ENCODE measurements around the gene PLTP. TPM values are rescaled to one million over a fixed set of nuclear protein-coding genes. Genes with fewer than 3 reads are reported as not detected.

The PLTP gene
- polyA plus RNA-seq, 3 donors, result 113 to 308 (median 276) TPM

DNA sequence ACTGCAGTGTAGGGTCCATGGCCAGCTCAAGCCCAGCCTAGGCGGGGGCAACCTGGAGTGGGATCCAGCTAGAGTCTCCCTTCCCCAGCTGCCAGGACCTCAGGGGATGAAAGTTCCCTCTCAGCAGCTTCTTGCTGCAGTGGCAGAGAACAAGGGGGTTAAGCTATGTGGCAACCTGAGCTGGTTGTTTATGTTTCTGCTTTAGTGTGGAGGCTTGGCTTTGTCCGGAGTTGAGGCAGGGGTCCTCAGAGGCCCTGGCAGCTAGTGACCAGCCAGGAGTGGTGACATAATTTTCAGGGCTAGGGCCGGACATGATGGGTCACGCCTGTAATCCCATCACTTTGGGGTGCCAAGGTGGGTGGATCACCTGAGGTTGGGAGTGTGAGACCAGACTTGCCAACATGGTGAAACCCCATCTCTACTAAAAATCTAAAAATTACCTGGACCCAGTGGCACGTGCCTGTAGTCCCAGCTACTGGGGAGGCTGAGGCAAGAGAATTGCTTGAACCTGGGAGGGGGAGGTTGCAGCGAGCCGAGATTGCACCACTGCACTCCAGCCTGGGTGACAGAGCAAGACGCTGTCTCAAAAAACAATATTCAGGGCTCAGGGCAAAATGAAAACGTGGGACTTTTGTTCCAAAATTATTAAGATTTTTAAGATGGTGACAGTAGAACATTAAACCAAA is 14.0 kb upstream of the PLTP start:
- H3K27ac ChIP-seq (ENCODE audit: low read depth, low read length), result no peak overlapping the region
- WGBS, 3 donors, result 59 to 70% (median 63%) methylated on average over 9 of the region's 9 CpGs

GRCh38 chr20:45924391-45925261 is 12.7 kb upstream of the PLTP start:
- WGBS, 3 donors, result 44 to 61% (median 44%) methylated on average over 21 of the region's 21 CpGs
- no peak overlapping the region for H3K27ac ChIP-seq (ENCODE audit: low read depth, low read length)

DNA sequence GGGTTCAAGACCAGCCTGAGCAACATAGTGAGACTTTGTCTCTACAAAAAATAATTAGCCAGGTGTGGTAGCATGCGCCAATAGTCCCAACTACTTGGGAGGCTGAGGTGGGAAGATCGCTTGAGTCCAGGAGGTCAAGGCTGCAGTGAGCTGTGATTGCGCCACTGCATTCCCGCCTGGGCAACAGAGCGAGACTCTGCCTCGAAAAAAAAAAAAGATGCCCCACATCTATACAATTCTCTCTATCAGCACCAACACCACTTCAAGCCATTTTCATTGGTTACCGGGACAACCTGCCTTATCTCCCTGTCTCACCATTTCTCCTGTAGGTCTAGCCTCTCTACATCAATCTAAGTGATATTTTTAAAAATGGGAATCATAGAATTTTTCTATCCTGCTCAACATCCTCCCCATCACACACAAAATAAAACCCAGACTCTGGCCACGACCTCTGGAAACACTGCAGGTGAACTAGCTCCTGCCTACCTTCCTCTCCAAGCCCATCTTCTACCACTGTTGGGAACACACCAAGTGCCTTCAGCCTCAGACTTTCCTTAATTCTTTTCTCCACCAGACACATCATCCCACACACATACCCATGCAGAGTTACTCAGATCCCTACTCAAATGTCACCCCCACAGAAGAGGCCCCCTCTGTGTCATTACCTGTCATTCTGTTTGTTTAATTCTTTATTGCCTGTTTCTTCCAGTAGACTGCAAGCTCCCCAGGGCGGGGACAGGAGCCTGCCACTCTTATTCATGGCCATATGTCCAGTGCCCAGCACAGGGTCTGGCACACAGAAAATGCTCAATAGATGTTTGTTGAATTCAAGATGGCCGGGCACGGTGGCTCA is 9.6 kb upstream of the PLTP start:
- 72 to 89% (median 86%) methylated on average over 11 of the region's 11 CpGs for WGBS, 3 donors

GRCh38 chr20:45920462-45921336 is 8.7 kb upstream of the PLTP start:
- H3K27ac ChIP-seq (ENCODE audit: low read depth, low read length), result no peak overlapping the region
- WGBS, 3 donors, result 68 to 72% (median 70%) methylated on average over 9 of the region's 9 CpGs

More for the DNA sequence above, 9.6 kb upstream of the PLTP start:
- H3K27ac ChIP-seq (ENCODE audit: low read depth, low read length), result no peak overlapping the region

GRCh38 chr20:45919542-45920399 is 7.8 kb upstream of the PLTP start:
- peak overlapping the region; percentile 42 for H3K27ac ChIP-seq (ENCODE audit: low read depth, low read length)
- 33 to 48% (median 38%) methylated on average over 11 of the region's 11 CpGs for WGBS, 3 donors

DNA sequence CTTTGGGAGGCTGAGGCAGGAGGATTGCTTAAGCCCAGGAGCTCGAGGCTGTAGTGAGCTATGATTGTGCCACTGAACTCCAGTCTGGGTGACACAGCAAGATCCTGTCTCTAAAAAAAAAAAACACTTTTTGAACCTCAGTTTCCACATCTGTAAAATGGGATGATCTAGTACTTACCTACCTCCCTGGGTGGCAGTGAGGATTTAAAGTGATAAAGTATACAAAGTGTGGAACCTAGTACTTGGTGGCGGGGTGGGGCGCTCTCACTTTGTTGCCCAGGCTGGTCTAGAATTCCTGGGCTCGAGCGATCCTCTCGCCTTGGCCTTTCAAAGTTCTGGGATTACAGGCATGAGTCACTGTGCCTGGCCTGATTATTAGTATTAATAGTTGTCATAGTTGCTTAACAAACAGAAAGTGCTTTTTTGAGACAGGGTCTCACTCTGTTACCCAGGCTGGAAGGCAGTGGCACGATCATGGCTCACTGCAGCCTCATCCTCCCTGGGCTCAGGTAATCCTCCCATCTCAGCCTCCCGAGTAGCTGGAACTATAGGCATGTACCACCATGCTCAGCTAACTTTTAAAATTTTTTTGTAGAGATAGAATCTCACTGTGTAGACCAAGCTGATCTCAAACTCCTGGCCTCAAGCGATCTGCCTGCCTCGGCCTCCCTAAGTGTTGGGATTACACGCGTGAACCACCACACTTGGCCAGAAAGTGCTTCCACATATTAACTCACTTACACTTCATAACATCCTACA is 7.0 kb upstream of the PLTP start:
- 82 to 91% (median 87%) methylated on average over 12 of the region's 12 CpGs for WGBS, 3 donors

DNA sequence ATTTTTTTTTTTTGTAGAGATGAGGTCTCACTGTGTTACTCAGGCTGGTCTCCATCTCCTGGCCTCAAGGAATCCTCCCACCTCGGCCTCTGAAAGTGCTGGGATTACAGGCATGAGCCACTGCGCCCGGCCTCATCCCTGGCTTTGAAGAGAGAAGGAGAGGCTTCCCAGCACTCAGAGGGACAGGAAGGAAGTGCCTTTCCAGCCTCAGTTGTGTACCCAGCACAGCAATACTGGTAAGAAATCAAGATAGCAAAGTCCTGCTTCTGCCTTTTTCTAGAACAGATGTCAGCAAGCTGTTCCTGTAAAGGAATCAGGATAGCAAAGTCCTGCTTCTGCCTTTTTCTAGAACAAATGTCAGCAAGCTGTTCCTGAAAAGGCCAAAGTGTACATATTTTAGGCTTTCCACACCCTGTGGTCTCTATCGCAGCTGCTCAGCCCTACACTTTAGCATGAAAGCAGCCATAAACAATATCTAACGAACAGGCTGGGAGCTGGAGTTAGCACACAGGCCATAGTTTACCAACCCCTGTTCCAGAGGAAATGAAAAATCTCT is 6.3 kb upstream of the PLTP start:
- 57 to 80% (median 63%) methylated on average over 5 of the region's 5 CpGs for WGBS, 3 donors
- peak overlapping the region; percentile 29 for H3K27ac ChIP-seq (ENCODE audit: low read depth, low read length)

More for the DNA sequence above, 7.0 kb upstream of the PLTP start:
- peak overlapping the region; percentile 42 for H3K27ac ChIP-seq (ENCODE audit: low read depth, low read length)

DNA sequence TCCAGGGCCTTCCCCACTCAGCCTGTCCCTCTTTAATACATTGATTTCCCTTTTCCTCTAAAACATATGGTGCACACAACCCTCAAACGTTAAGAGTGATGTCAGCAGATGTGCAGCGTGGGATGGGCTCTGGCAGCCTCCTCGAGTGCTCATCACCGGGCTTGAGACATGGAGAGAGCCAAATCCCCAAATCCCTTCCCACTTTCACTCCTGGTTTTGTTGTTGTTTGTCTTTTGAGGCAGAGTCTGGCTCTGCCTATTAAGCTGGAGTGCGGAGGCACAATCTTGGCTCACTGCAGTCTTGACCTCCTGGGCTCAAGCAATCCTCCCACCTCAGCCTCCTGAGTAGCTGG is 5.8 kb upstream of the PLTP start:
- WGBS, 3 donors, result 47 to 79% (median 47%) methylated on average over 5 of the region's 5 CpGs
- peak overlapping the region; percentile 29 for H3K27ac ChIP-seq (ENCODE audit: low read depth, low read length)

GRCh38 chr20:45913116-45913515 is 1.2 kb upstream of the PLTP start:
- 61 to 69% (median 62%) methylated on average over 5 of the region's 5 CpGs for WGBS, 3 donors
- H3K27ac ChIP-seq (ENCODE audit: low read depth, low read length), result no peak overlapping the region

DNA sequence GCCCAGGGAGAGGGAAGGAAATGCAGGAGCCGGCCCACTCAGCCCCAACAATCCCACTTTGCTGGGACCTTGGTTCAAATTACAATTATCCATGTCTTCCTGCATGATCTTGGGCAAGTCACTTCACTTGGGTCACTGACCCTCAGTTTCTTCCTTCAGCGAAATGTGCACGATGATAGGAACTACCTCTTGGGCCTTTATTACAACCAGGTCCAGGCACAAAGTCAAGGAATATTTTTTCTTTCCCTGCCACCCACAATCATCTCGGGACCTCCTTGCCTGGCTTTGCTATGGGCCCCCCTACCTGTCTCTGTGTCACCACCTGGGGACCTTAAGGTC is 358 bp upstream of the PLTP start:
- H3K27ac ChIP-seq (ENCODE audit: low read depth, low read length), result no peak overlapping the region
- WGBS, 3 donors, result 18 to 24% (median 24%) methylated on average over 4 of the region's 4 CpGs

- H3K27ac ChIP-seq (ENCODE audit: low read depth, low read length), result no peak overlapping the region
- WGBS, 3 donors, result 2 to 5% (median 3%) methylated on average over 43 of the region's 43 CpGs
These were observed 1.1 kb downstream of the PLTP start for GRCh38 chr20:45910670-45911485.

- H3K27ac ChIP-seq (ENCODE audit: low read depth, low read length), result peak overlapping the region; percentile 15
- WGBS, 3 donors, result 73 to 78% (median 75%) methylated on average over 22 of the region's 22 CpGs
These were observed 1.9 kb downstream of the PLTP start for GRCh38 chr20:45909817-45910669.

- no peak overlapping the region for H3K27ac ChIP-seq (ENCODE audit: low read depth, low read length)
These were observed 2.6 kb downstream of the PLTP start for GRCh38 chr20:45909336-45909808.

DNA sequence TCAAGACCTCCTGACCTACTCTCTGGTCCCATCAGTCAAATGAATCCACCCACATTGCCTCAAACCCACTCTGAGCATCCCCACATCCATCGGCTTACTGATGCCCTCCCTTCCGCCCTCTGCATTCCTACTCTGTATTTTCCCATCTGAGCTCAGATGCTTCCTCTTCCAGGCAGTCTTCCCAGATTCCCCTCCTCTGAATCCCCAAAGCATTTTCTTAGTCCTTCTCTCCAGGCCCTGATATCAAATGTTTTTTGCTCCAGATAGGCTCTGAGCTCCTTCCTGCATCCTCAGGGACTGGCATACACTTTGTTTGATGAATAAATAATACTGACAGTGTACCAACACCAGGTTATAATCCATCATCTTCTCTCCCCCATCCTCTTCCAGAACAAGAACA is 3.9 kb downstream of the PLTP start:
- 92 to 100% (median 99%) methylated on average over 2 of the region's 2 CpGs for WGBS, 3 donors

More at GRCh38 chr20:45909336-45909808, 2.6 kb downstream of the PLTP start:
- WGBS, 3 donors, result 80 to 82% (median 80%) methylated on average over 12 of the region's 12 CpGs

More for the DNA sequence above, 3.9 kb downstream of the PLTP start:
- no peak overlapping the region for H3K27ac ChIP-seq (ENCODE audit: low read depth, low read length)
